Measurements from ENCODE around the gene HSPG2.
"Not testable (repeated sequence)": the region's sequence is repeated elsewhere in the genome, so short reads cannot be mapped to it uniquely, and the experiment has no call there.

Gene HSPG2

DNA sequence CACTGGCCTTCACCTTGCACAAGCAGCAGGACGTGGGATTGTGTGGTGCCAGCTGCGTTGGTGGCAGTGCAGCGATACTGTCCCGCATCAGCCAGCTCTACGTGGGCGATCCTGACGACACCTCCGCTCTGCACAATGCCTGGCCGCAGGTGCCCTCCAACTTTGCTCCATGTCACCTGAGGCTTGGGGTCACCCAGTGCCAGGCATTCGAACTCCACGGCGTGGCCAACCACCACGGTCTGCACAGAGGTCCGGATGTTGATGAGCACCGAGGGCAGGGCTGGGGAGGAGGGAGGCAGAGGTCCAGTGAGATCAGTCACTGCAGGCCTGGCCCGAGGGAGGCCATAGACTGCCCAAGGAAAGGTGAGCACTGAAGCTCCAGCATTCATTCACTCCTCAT is 102.4 kb downstream of the HSPG2 start:
- H3K9me3 ChIP-seq (ENCODE audit: control insufficient read depth, insufficient read depth, low read length): no peaks in the 10 kb centered on the region
- H3K4me1 ChIP-seq (ENCODE audit: control insufficient read depth, insufficient read depth, low read length): no peaks in the 10 kb centered on the region
- peaks cover 70% of the 10 kb centered on the region for H3K36me3 ChIP-seq (ENCODE audit: control insufficient read depth, insufficient read depth, low read length)
- no peak overlapping the region for H3K4me3 ChIP-seq (ENCODE audit: low read depth, low read length)
- no peak overlapping the region for H3K9ac ChIP-seq (ENCODE audit: low read depth, low read length)
- H3K27me3 ChIP-seq (ENCODE audit: control insufficient read depth, insufficient read depth, low read length): no peaks in the 10 kb centered on the region

DNA sequence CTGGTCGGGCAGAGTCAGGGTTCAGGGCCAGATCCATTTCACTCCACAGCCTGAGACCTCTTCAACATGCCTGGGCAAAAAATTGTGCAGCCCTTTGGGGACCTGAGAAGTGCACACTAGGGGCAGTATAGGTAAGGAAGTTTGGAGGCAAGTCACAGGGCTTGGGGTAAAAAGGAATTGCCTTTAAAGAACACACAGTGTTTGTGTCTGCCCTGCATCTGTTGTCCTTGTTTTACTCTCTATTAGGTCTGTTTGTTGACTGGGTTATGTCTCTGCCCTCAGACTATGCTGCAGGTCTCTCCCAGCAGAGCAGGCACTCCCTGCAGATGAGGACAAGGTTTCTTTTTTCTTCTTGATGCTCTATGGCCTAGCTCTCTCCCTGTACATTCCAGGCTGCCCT is 103.0 kb downstream of the HSPG2 start:
- Histone ChIP-seq H3K4me1 (ENCODE audit: control insufficient read depth, insufficient read depth, low read length) (no peaks in the 10 kb centered on the region), H3K4me3 (ENCODE audit: low read depth, low read length) (no peak overlapping the region), H3K9me3 (ENCODE audit: control insufficient read depth, insufficient read depth, low read length) (no peaks in the 10 kb centered on the region), H3K27me3 (ENCODE audit: control insufficient read depth, insufficient read depth, low read length) (no peaks in the 10 kb centered on the region), H3K9ac (ENCODE audit: low read depth, low read length) (no peak overlapping the region), H3K36me3 (ENCODE audit: control insufficient read depth, insufficient read depth, low read length) (peaks cover 70% of the 10 kb centered on the region)

- Histone ChIP-seq H3K4me3 (ENCODE audit: low read depth, low read length) (no peak overlapping the region), H3K4me1 (ENCODE audit: control insufficient read depth, insufficient read depth, low read length) (no peaks in the 10 kb centered on the region), H3K36me3 (ENCODE audit: control insufficient read depth, insufficient read depth, low read length) (peaks cover 71% of the 10 kb centered on the region), H3K9me3 (ENCODE audit: control insufficient read depth, insufficient read depth, low read length) (no peaks in the 10 kb centered on the region), H3K27me3 (ENCODE audit: control insufficient read depth, insufficient read depth, low read length) (no peaks in the 10 kb centered on the region), H3K9ac (ENCODE audit: low read depth, low read length) (no peak overlapping the region)
Measured at GRCh38 chr1:21833392-21833976, 103.6 kb downstream of the HSPG2 start.

- H3K9ac ChIP-seq (ENCODE audit: low read depth, low read length): no peak overlapping the region
- H3K4me3 ChIP-seq (ENCODE audit: low read depth, low read length): no peak overlapping the region
- peaks cover 72% of the 10 kb centered on the region for H3K36me3 ChIP-seq (ENCODE audit: control insufficient read depth, insufficient read depth, low read length)
- no peaks in the 10 kb centered on the region for H3K9me3 ChIP-seq (ENCODE audit: control insufficient read depth, insufficient read depth, low read length)
- H3K27me3 ChIP-seq (ENCODE audit: control insufficient read depth, insufficient read depth, low read length): no peaks in the 10 kb centered on the region
- no peaks in the 10 kb centered on the region for H3K4me1 ChIP-seq (ENCODE audit: control insufficient read depth, insufficient read depth, low read length)
Measured at GRCh38 chr1:21831454-21831970, 105.6 kb downstream of the HSPG2 start.

DNA sequence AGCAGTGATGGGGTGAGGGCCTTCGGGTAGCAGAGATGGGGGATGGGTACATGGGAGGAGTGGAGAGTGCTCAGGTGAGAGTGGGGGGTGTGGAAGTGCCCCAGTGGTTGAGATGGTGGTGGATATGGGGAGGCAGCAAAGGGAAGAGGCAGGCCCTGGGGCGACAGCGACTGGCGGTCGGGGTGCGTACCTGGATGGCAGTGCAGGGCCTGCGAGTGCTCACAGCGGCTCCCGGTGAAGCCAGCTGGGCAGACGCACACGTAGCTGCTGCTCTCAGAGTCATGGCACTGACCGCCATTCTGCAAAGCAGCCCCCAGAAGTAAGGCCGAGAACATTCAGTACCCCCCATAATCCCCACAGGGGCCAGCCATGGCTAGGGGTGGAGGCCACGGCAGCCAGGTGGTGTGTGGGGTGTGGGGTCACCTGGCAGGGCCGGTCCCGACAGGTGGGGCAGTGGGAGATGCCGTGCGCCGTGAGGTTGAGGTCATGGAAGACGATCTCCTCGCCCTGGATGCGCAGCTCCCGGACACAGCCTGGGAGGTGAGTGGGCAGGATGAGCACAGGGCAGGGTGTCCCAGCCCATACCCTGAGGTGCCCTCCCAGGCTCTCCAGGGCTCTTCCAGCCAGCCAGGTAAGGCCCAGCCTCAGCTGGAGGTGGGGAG is 106.2 kb downstream of the HSPG2 start:
- Histone ChIP-seq H3K27me3 (ENCODE audit: control insufficient read depth, insufficient read depth, low read length) (no peaks in the 10 kb centered on the region), H3K9ac (ENCODE audit: low read depth, low read length) (no peak overlapping the region), H3K4me3 (ENCODE audit: low read depth, low read length) (no peak overlapping the region), H3K9me3 (ENCODE audit: control insufficient read depth, insufficient read depth, low read length) (no peaks in the 10 kb centered on the region), H3K36me3 (ENCODE audit: control insufficient read depth, insufficient read depth, low read length) (peaks cover 72% of the 10 kb centered on the region), H3K4me1 (ENCODE audit: control insufficient read depth, insufficient read depth, low read length) (no peaks in the 10 kb centered on the region)

DNA sequence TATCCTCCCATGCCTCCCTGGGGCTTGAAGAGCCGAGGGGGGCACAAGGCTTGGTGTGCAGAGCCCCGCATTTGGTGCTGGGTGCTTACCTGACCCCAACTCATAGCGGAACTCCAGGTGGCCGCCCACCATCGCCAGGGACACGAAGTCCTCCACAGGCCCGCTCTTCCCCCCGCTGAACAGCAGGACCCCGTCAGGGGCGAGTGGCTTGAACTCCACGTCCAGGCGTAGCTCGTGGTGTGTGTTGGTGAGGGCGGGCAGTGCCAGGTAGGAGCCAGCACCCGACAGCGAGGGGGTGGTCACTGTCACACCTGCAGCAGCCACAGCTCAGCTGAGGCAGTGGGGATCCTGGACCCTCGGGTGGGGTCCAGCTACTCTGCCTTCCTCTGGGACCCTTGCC is 107.8 kb downstream of the HSPG2 start:
- no peak overlapping the region for H3K4me3 ChIP-seq (ENCODE audit: low read depth, low read length)
- H3K4me1 ChIP-seq (ENCODE audit: control insufficient read depth, insufficient read depth, low read length): no peaks in the 10 kb centered on the region
- H3K9ac ChIP-seq (ENCODE audit: low read depth, low read length): no peak overlapping the region
- H3K36me3 ChIP-seq (ENCODE audit: control insufficient read depth, insufficient read depth, low read length): peaks cover 60% of the 10 kb centered on the region
- no peaks in the 10 kb centered on the region for H3K9me3 ChIP-seq (ENCODE audit: control insufficient read depth, insufficient read depth, low read length)
- H3K27me3 ChIP-seq (ENCODE audit: control insufficient read depth, insufficient read depth, low read length): no peaks in the 10 kb centered on the region

DNA sequence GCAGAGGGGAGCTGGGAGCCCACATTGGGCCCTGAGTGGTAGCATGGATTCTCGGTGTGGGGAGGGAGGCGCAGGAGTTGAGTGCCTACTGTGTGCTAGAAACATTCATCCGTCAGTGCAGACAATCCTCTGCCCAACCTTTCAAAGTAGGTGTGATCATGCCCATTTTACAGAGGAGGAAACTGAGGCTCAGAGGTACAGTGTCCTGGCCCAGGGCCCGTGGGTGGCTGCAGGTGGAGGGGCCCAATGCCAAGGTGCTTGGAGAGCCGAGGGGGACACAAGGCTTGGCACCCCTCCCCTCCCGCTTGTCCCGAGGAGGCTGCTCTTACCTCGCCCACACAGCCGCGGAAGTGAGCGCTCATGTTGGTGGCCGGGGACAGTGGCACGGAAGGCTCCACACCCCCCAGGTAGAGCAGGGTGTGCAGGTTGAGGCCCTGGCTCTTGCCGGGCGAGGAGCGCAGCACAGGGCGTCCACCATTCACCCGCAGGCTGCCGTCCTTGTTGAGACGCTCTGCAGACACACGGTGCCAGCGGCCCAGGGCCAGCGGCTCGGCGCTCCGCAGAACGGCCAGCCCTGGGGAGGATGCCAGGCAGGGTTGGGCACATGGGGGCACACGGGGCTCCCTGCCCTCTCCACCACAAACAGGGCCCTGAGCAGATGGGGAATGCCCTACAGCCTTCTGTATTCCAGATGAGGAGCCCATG is 108.5 kb downstream of the HSPG2 start:
- Histone ChIP-seq H3K9me3 (ENCODE audit: control insufficient read depth, insufficient read depth, low read length) (no peaks in the 10 kb centered on the region), H3K4me1 (ENCODE audit: control insufficient read depth, insufficient read depth, low read length) (no peaks in the 10 kb centered on the region), H3K36me3 (ENCODE audit: control insufficient read depth, insufficient read depth, low read length) (peaks cover 54% of the 10 kb centered on the region)

GRCh38 chr1:21828075-21828474 is 109.0 kb downstream of the HSPG2 start:
- Histone ChIP-seq H3K27me3 (ENCODE audit: control insufficient read depth, insufficient read depth, low read length) (no peaks in the 10 kb centered on the region), H3K4me1 (ENCODE audit: control insufficient read depth, insufficient read depth, low read length) (no peaks in the 10 kb centered on the region), H3K9me3 (ENCODE audit: control insufficient read depth, insufficient read depth, low read length) (no peaks in the 10 kb centered on the region), H3K4me3 (ENCODE audit: low read depth, low read length) (no peak overlapping the region), H3K36me3 (ENCODE audit: control insufficient read depth, insufficient read depth, low read length) (peaks cover 49% of the 10 kb centered on the region), H3K9ac (ENCODE audit: low read depth, low read length) (no peak overlapping the region)

More for the DNA sequence above, 108.5 kb downstream of the HSPG2 start:
- H3K27me3 ChIP-seq (ENCODE audit: control insufficient read depth, insufficient read depth, low read length): no peaks in the 10 kb centered on the region
- H3K9ac ChIP-seq (ENCODE audit: low read depth, low read length): no peak overlapping the region
- H3K4me3 ChIP-seq (ENCODE audit: low read depth, low read length): no peak overlapping the region

- peaks cover 46% of the 10 kb centered on the region for H3K36me3 ChIP-seq (ENCODE audit: control insufficient read depth, insufficient read depth, low read length)
- H3K27me3 ChIP-seq (ENCODE audit: control insufficient read depth, insufficient read depth, low read length): no peaks in the 10 kb centered on the region
Measured at GRCh38 chr1:21827141-21827679, 109.9 kb downstream of the HSPG2 start.

DNA sequence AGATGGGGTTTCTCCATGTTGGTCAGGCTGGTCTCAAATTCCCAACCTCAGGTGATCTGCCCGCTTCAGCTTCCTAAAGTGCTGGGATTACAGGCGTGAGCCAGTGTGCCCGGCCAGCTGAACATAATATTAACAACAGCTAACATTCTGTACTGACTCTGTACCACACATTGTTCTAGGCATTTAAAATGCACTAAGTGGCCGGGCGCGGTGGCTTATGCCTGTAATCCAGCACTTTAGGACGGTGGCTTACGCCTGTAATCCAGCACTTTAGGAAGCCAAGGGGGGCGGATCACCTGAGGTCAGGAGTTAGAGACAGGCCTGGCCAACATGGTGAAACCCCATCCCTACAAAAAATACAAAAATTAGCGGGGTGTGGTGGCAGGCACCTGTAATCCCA is 110.4 kb downstream of the HSPG2 start:
- H3K9ac ChIP-seq (ENCODE audit: low read depth, low read length); H3K27me3 ChIP-seq (ENCODE audit: control insufficient read depth, insufficient read depth, low read length); H3K4me3 ChIP-seq (ENCODE audit: low read depth, low read length); H3K9me3 ChIP-seq (ENCODE audit: control insufficient read depth, insufficient read depth, low read length); H3K4me1 ChIP-seq (ENCODE audit: control insufficient read depth, insufficient read depth, low read length): not testable (repeated sequence)
- H3K36me3 ChIP-seq (ENCODE audit: control insufficient read depth, insufficient read depth, low read length): peaks cover 41% of the 10 kb centered on the region

More at GRCh38 chr1:21827141-21827679, 109.9 kb downstream of the HSPG2 start:
- H3K4me1 ChIP-seq (ENCODE audit: control insufficient read depth, insufficient read depth, low read length): no peaks in the 10 kb centered on the region
- no peak overlapping the region for H3K9ac ChIP-seq (ENCODE audit: low read depth, low read length)
- H3K4me3 ChIP-seq (ENCODE audit: low read depth, low read length): no peak overlapping the region
- H3K9me3 ChIP-seq (ENCODE audit: control insufficient read depth, insufficient read depth, low read length): no peaks in the 10 kb centered on the region

GRCh38 chr1:21825393-21825792 is 111.7 kb downstream of the HSPG2 start:
- H3K9me3 ChIP-seq (ENCODE audit: control insufficient read depth, insufficient read depth, low read length): no peaks in the 10 kb centered on the region
- peaks cover 30% of the 10 kb centered on the region for H3K36me3 ChIP-seq (ENCODE audit: control insufficient read depth, insufficient read depth, low read length)
- no peak overlapping the region for H3K9ac ChIP-seq (ENCODE audit: low read depth, low read length)
- no peaks in the 10 kb centered on the region for H3K4me1 ChIP-seq (ENCODE audit: control insufficient read depth, insufficient read depth, low read length)
- no peaks in the 10 kb centered on the region for H3K27me3 ChIP-seq (ENCODE audit: control insufficient read depth, insufficient read depth, low read length)
- H3K4me3 ChIP-seq (ENCODE audit: low read depth, low read length): no peak overlapping the region
